ENCODE measurements around the gene PPP2R2B.

DNA sequence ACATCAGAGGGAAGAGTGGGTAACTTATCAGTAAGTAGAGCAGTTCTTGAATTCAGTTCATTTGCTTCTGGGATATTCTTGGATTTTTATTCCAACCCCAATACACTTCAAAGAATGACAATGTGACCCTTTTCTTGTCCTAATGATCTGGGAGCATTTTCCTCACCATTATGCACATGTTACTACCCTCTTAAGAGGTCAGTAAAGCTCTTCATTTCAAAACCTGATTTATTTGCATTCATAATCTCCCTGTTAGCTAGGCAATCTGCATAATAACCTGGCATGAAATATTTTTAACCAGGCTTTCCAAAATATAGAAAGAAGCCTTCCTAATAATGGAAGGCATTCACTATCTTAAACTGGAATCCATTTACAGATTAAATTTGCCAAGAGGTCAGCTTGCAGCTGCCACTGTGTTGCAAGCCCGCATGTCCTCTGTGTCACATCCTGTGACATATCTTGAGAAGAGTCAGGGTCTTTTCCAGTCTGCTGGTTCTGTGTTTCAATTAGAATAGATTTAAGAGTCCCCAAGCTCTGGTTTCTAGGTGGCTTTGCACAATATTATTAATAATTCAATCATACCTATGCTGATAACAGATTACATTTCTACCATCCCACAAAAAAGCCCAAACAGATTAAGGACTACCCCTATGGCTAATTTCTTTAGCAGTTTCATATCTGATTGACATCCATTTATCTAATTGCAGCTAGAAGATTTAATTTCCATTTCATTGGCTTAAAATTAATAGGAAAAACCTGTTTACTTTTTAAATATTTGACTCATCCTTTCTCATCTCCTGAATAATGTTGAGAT lies 30.9 kb upstream of the PPP2R2B start:
- no peak for TF ChIP-seq POLR2A (IDR thresholded peaks at IDR 0.05)
- TF ChIP-seq, protein P1, sequence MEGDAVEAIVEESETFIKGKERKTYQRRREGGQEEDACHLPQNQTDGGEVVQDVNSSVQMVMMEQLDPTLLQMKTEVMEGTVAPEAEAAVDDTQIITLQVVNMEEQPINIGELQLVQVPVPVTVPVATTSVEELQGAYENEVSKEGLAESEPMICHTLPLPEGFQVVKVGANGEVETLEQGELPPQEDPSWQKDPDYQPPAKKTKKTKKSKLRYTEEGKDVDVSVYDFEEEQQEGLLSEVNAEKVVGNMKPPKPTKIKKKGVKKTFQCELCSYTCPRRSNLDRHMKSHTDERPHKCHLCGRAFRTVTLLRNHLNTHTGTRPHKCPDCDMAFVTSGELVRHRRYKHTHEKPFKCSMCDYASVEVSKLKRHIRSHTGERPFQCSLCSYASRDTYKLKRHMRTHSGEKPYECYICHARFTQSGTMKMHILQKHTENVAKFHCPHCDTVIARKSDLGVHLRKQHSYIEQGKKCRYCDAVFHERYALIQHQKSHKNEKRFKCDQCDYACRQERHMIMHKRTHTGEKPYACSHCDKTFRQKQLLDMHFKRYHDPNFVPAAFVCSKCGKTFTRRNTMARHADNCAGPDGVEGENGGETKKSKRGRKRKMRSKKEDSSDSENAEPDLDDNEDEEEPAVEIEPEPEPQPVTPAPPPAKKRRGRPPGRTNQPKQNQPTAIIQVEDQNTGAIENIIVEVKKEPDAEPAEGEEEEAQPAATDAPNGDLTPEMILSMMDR (IDR thresholded peaks at IDR 0.05) = no peak
- TF ChIP-seq EP300 (IDR thresholded peaks at IDR 0.05) = no peak
